ENCODE measurements around the gene MTCH1. TPM values are rescaled to one million over a fixed set of nuclear protein-coding genes. Genes with fewer than 3 reads are reported as not detected.

The MTCH1 gene
- total RNA-seq, 2 donors from 2014 or later = 160 to 197 TPM

GRCh38 chr6:36975231-36976006 is 10.6 kb downstream of the MTCH1 start:
- Histone ChIP-seq H3K27ac (no peak overlapping the region), H3K27me3 (no peaks in the 10 kb centered on the region), H3K36me3 (peaks cover 47% of the 10 kb centered on the region), H3K9ac (ENCODE audit: low read depth in 2 of 2, low read length in 2 of 2) (no peak overlapping the region), H3K4me1 (no peaks in the 10 kb centered on the region), H3K9me3 (no peaks in the 10 kb centered on the region), H3K4me3 (no peak overlapping the region)
- intact Hi-C loops (cut with DNase I) = loop anchor here (5.0 kb wide), 1 partner anchor 78 kb away; no protein-coding TSS in a partner anchor
- DNase-seq = no peak
- TF ChIP-seq CTCF (IDR thresholded peaks at IDR 0.05) = no peak

- no peak overlapping the region for H3K9ac ChIP-seq (ENCODE audit: low read depth in 2 of 2, low read length in 2 of 2)
- intact Hi-C loops (cut with DNase I) = no loop called here
- no peak overlapping the region for H3K27ac ChIP-seq
Observed at GRCh38 chr6:36973647-36974046, 12.3 kb downstream of the MTCH1 start.

GRCh38 chr6:36973190-36973589 is 12.8 kb downstream of the MTCH1 start:
- intact Hi-C loops (cut with DNase I) = no loop called here
- no peak for DNase-seq

More at GRCh38 chr6:36973647-36974046, 12.3 kb downstream of the MTCH1 start:
- Histone ChIP-seq H3K27me3 (no peaks in the 10 kb centered on the region), H3K9me3 (no peaks in the 10 kb centered on the region), H3K4me3 (no peak overlapping the region), H3K4me1 (no peaks in the 10 kb centered on the region), H3K36me3 (peaks cover 53% of the 10 kb centered on the region)
- no peak for TF ChIP-seq CTCF (IDR thresholded peaks at IDR 0.05)
- DNase-seq = no peak

GRCh38 chr6:36971921-36972673 is 13.9 kb downstream of the MTCH1 start:
- TF ChIP-seq CTCF (IDR thresholded peaks at IDR 0.05) = no peak
- intact Hi-C loops (cut with DNase I) = no loop called here
- peaks cover 40% of the 10 kb centered on the region for H3K36me3 ChIP-seq
- H3K4me1 ChIP-seq = no peaks in the 10 kb centered on the region
- no peak overlapping the region for H3K27ac ChIP-seq
- no peak overlapping the region for H3K4me3 ChIP-seq
- no peaks in the 10 kb centered on the region for H3K27me3 ChIP-seq
- H3K9ac ChIP-seq (ENCODE audit: low read depth in 2 of 2, low read length in 2 of 2) = no peak overlapping the region
- H3K9me3 ChIP-seq = no peaks in the 10 kb centered on the region
- no peak for DNase-seq

More at GRCh38 chr6:36973190-36973589, 12.8 kb downstream of the MTCH1 start:
- H3K27ac ChIP-seq = no peak overlapping the region
- H3K4me1 ChIP-seq = no peaks in the 10 kb centered on the region
- H3K4me3 ChIP-seq = no peak overlapping the region
- H3K9me3 ChIP-seq = no peaks in the 10 kb centered on the region
- no peak for TF ChIP-seq CTCF (IDR thresholded peaks at IDR 0.05)
- peaks cover 51% of the 10 kb centered on the region for H3K36me3 ChIP-seq
- no peaks in the 10 kb centered on the region for H3K27me3 ChIP-seq
- H3K9ac ChIP-seq (ENCODE audit: low read depth in 2 of 2, low read length in 2 of 2) = no peak overlapping the region

- no peaks in the 10 kb centered on the region for H3K9me3 ChIP-seq
- no peaks in the 10 kb centered on the region for H3K27me3 ChIP-seq
- H3K4me1 ChIP-seq = no peaks in the 10 kb centered on the region
- DNase-seq = no peak
- intact Hi-C loops (cut with DNase I) = no loop called here
- no peak for TF ChIP-seq CTCF (IDR thresholded peaks at IDR 0.05)
- no peak overlapping the region for H3K4me3 ChIP-seq
- H3K27ac ChIP-seq = no peak overlapping the region
- H3K9ac ChIP-seq (ENCODE audit: low read depth in 2 of 2, low read length in 2 of 2) = no peak overlapping the region
- peaks cover 37% of the 10 kb centered on the region for H3K36me3 ChIP-seq
Observed at GRCh38 chr6:36970892-36971842, 14.8 kb downstream of the MTCH1 start.

Measured in colonic mucosa (tissue), 4 donors.